ENCODE results near the gene ALPK3.

- TF ChIP-seq CTCF (IDR thresholded peaks at IDR 0.05) = no peak
- no peak for TF ChIP-seq POLR2A (IDR thresholded peaks at IDR 0.05)
These were observed 23.1 kb downstream of the ALPK3 start for GRCh38 chr15:84840255-84840654.
